ENCODE measurements around the gene ZNF800. TPM values are rescaled to one million over a fixed set of nuclear protein-coding genes. Genes with fewer than 3 reads are reported as not detected.

Gene ZNF800
- total and polyA plus RNA-seq, 4 experiments from 2014 or later = 25.6 to 63.3 (median 60.4) TPM

- Histone ChIP-seq H3K27ac (ENCODE audit: low read depth, low read length) (no peak overlapping the region), H3K9me3 (ENCODE audit: control insufficient read depth in 1 of 2, low read length in 2 of 2) (no peaks in the 10 kb centered on the region), H3K4me3 (ENCODE audit: low read length in 2 of 2) (no peak overlapping the region), H3K36me3 (ENCODE audit: insufficient read depth, low read length) (no peaks in the 10 kb centered on the region), H3K4me1 (ENCODE audit: insufficient read depth, low read length) (peaks cover 25% of the 10 kb centered on the region), H3K27me3 (ENCODE audit: insufficient read depth, low read length) (no peaks in the 10 kb centered on the region)
- peak overlapping the region; percentile 9 to 87 (median 68) for H3K27ac Mint-ChIP-seq
- peak overlapping the region; percentile 46 to 68 (median 58) for H3K4me3 Mint-ChIP-seq
- no peaks in the 10 kb centered on the region for H3K9me3 Mint-ChIP-seq
- intact Hi-C loops (cut with micrococcal nuclease) = loop anchor here (2.0 kb wide), 2 partner anchors 24 to 70 kb away; partner anchors contain the start of gene ZNF800
- no peaks in the 10 kb centered on the region for H3K36me3 Mint-ChIP-seq
- no peak for DNase-seq
- ChIA-PET POLR2A (ENCODE audit: partially characterized antibody) (interaction anchor here (1.0 to 2.2 kb wide), 2 partner anchors 25 to 70 kb away, joined by 4 to 10 read pairs; partner anchors contain the start of gene ZNF800), CTCF (ENCODE audit: partially characterized antibody) (interaction anchor here (0.7 to 5.0 kb wide), 7 partner anchors 11 to 124 kb away, joined by 3 to 24 read pairs (median 4); partner anchors contain the start of gene GRM8)
- H3K27me3 Mint-ChIP-seq = peaks cover 0 to 8% of the 10 kb centered on the region in 2 donors
- peaks cover 17 to 31% (median 26%) of the 10 kb centered on the region in 4 donors for H3K4me1 Mint-ChIP-seq
Observed at GRCh38 chr7:127322832-127323493, 69.5 kb downstream of the ZNF800 start.

- H3K27ac ChIP-seq (ENCODE audit: low read depth, low read length) = no peak overlapping the region
- H3K9me3 ChIP-seq (ENCODE audit: control insufficient read depth in 1 of 2, low read length in 2 of 2) = no peaks in the 10 kb centered on the region
- Mint-ChIP-seq H3K4me3 (peak overlapping the region; percentile 46 to 68 (median 60)), H3K9me3 (no peaks in the 10 kb centered on the region), H3K27ac (peak overlapping the region; percentile 9 to 87 (median 76)), H3K36me3 (no peaks in the 10 kb centered on the region), H3K4me1 (peaks cover 18 to 31% (median 26%) of the 10 kb centered on the region in 4 donors), H3K27me3 (peaks cover 0 to 4% of the 10 kb centered on the region in 2 donors)
- POLR2A ChIA-PET (ENCODE audit: partially characterized antibody) = interaction anchor here (1.0 to 2.2 kb wide), 2 partner anchors 25 to 70 kb away, joined by 4 to 10 read pairs; partner anchors contain the start of gene ZNF800
- DNase-seq = peak; percentile 37 to 67 (median 62)
- no peak overlapping the region for H3K4me3 ChIP-seq (ENCODE audit: low read length in 2 of 2)
- H3K4me1 ChIP-seq (ENCODE audit: insufficient read depth, low read length) = peaks cover 25% of the 10 kb centered on the region
- no peaks in the 10 kb centered on the region for H3K27me3 ChIP-seq (ENCODE audit: insufficient read depth, low read length)
- no peaks in the 10 kb centered on the region for H3K36me3 ChIP-seq (ENCODE audit: insufficient read depth, low read length)
- intact Hi-C loops (cut with micrococcal nuclease) = loop anchor here (2.0 kb wide), 2 partner anchors 24 to 70 kb away; partner anchors contain the start of gene ZNF800
- CTCF ChIA-PET (ENCODE audit: partially characterized antibody) = interaction anchor here (0.7 to 5.0 kb wide), 6 partner anchors 10 to 125 kb away, joined by 3 to 24 read pairs (median 4); partner anchors contain the start of gene GRM8
Observed at GRCh38 chr7:127322351-127322750, 70.2 kb downstream of the ZNF800 start.

GRCh38 chr7:127320974-127321373, 71.5 kb downstream of the ZNF800 start:
- POLR2A ChIA-PET (ENCODE audit: partially characterized antibody) = no interaction called here
- peaks cover 18 to 31% (median 26%) of the 10 kb centered on the region in 4 donors for H3K4me1 Mint-ChIP-seq
- no peak overlapping the region for H3K27ac ChIP-seq (ENCODE audit: low read depth, low read length)
- H3K27ac Mint-ChIP-seq = peak overlapping the region in 1 of 7 donors; percentile 38
- DNase-seq = no peak
- intact Hi-C loops (cut with micrococcal nuclease) = no loop called here
- H3K4me1 ChIP-seq (ENCODE audit: insufficient read depth, low read length) = peaks cover 25% of the 10 kb centered on the region
- H3K4me3 Mint-ChIP-seq = no peak overlapping the region
- CTCF ChIA-PET (ENCODE audit: partially characterized antibody) = interaction anchor here (3.9 to 5.0 kb wide), 2 partner anchors 28 to 69 kb away, joined by 23 to 24 read pairs; partner anchors contain the start of gene GRM8
- no peaks in the 10 kb centered on the region for H3K36me3 ChIP-seq (ENCODE audit: insufficient read depth, low read length)
- H3K27me3 Mint-ChIP-seq = peaks cover 0 to 1% of the 10 kb centered on the region in 2 donors
- H3K9me3 ChIP-seq (ENCODE audit: control insufficient read depth in 1 of 2, low read length in 2 of 2) = no peaks in the 10 kb centered on the region
- no peaks in the 10 kb centered on the region for H3K27me3 ChIP-seq (ENCODE audit: insufficient read depth, low read length)
- H3K9me3 Mint-ChIP-seq = peaks cover 0 to 6% (median 0%) of the 10 kb centered on the region in 8 donors
- H3K4me3 ChIP-seq (ENCODE audit: low read length in 2 of 2) = no peak overlapping the region
- no peaks in the 10 kb centered on the region for H3K36me3 Mint-ChIP-seq

Other genes with a start within 250 kb of the ZNF800 start
- not detected for gene GRM8, start 139.8 kb downstream of the ZNF800 start, total RNA-seq
- not detected for gene GRM8, start 139.8 kb downstream of the ZNF800 start, polyA plus RNA-seq
- gene GCC1, start 192.9 kb upstream of the ZNF800 start, total RNA-seq = 10 to 100 TPM; 29.1 to 30.0 TPM
- gene GCC1, start 192.9 kb upstream of the ZNF800 start, polyA plus RNA-seq = 10 to 100 TPM in 1 of 2 donors, 1 to 10 TPM in 1; 7.9 to 20.7 TPM
- gene ARF5, start 195.7 kb upstream of the ZNF800 start, total RNA-seq = 10 to 100 TPM; 93.2 to 95.5 TPM
- gene ARF5, start 195.7 kb upstream of the ZNF800 start, polyA plus RNA-seq = 100 to 1,000 TPM; 167 to 228 TPM
- gene FSCN3, start 201.0 kb upstream of the ZNF800 start, total RNA-seq = 1 to 10 TPM; 4.9 to 5.1 TPM
- gene FSCN3, start 201.0 kb upstream of the ZNF800 start, polyA plus RNA-seq = 1 to 10 TPM in 1 of 2 donors, under 1 TPM in 1; 0.60 to 1.7 TPM
- not detected for gene PAX4, start 225.4 kb upstream of the ZNF800 start, total RNA-seq
- not detected for gene PAX4, start 225.4 kb upstream of the ZNF800 start, polyA plus RNA-seq